Esophagus muscularis mucosa (tissue), 3 donors: ENCODE results near the gene WDR37.

ENCODE experiments used
- POLR2A ChIP-seq: fragments of 450-650 bp; IDR thresholded peaks from one replicate; pipeline ENCODE4 v1.6.1; 2017; ENCODE audit warnings: antibody characterized with exemption, moderate library complexity, mild to moderate bottlenecking, low read depth
- POLR2AphosphoS5 ChIP-seq, 2 donors: sonication (generic); formaldehyde crosslinking; IDR thresholded peaks; one replicate each; pipeline ENCODE4 v1.6.1; 2017; ENCODE audit warnings: antibody characterized with exemption in 2 of 2
- TF ChIP-seq, protein P1 (sequence below), 3 experiments: fragments of 200-600 bp in 2 of 3; fragments of 450-650 bp in 1 of 3; sonication (generic) in 2 of 3; IDR thresholded peaks; one replicate each; pipeline ENCODE4 v1.5.1; 2017 to 2019; ENCODE audit warnings: antibody characterized with exemption in 3 of 3, mild to moderate bottlenecking in 2 of 3, moderate library complexity in 1 of 3

DNA sequence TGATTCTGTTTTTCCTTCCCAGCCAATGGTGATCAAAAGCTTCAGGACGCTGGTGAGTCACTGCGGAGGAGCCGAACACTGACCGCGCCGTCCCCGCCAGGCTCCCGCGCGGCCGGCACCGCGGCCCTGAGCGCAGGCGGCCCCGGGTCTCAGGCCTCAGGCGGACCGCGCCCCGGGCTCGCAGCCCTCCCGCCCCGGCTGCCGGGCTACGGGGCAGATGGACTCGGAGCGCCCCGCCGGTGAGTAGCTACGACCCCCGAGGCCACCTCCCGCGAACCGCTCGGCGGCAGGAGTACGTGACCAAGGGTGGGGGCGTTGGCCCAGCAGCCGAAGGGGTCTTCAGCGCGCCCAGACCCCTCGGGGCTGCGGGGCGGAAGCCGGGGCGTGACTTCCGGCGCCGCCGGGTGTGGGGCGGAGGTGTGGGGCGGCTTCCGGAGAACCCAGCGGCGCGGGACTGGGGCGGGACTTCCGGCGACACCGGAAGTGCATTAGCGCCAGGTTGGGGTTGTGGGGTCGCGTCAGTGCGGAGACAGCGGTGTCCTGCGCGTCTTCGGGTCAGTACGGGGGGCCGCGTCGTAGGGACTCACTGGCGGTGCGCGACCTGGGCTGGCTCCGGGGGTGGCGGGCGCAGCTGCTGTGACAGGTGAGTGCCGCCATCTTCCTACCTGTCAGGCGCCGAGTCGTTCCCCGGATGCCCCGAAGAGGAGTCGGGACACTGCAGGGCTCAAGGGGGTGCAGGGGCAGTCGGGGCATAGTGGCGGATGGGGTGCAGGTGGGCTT is at the start of gene WDR37:
- TF ChIP-seq POLR2A (peak; percentile 81), POLR2AphosphoS5 (IDR thresholded peaks at IDR 0.05) (peak; percentile 89 to 94)
- TF ChIP-seq, protein P1, sequence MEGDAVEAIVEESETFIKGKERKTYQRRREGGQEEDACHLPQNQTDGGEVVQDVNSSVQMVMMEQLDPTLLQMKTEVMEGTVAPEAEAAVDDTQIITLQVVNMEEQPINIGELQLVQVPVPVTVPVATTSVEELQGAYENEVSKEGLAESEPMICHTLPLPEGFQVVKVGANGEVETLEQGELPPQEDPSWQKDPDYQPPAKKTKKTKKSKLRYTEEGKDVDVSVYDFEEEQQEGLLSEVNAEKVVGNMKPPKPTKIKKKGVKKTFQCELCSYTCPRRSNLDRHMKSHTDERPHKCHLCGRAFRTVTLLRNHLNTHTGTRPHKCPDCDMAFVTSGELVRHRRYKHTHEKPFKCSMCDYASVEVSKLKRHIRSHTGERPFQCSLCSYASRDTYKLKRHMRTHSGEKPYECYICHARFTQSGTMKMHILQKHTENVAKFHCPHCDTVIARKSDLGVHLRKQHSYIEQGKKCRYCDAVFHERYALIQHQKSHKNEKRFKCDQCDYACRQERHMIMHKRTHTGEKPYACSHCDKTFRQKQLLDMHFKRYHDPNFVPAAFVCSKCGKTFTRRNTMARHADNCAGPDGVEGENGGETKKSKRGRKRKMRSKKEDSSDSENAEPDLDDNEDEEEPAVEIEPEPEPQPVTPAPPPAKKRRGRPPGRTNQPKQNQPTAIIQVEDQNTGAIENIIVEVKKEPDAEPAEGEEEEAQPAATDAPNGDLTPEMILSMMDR (IDR thresholded peaks at IDR 0.05): no peak
